ENCODE results near the gene SLC25A41.

Gene SLC25A41

DNA sequence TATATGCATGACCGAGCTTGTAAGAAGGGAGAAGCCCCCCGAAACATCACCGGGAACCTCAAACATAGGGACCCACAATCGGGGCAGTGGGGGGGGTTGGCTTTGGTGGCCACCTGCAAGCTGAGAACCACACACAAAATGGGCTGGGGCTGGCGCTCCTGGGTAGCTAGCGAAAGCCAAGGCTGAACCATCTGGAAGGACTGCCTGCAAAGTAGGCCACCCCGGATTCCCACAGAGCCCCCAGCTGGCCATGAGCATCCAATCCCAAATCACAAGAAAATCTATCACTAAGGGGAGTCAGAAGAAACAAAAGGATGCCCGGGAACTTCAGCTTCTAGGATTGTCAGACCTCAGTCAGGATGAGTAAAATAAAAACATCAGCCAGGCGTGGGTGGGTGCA is 55.1 kb downstream of the SLC25A41 start:
- Histone ChIP-seq H3K4me1 (ENCODE audit: insufficient read depth, low read length) (peaks cover 5% of the 10 kb centered on the region), H3K9me3 (ENCODE audit: low read length) (peaks cover 25% of the 10 kb centered on the region), H3K36me3 (ENCODE audit: insufficient read depth, low read length) (peaks cover 53% of the 10 kb centered on the region), H3K4me3 (ENCODE audit: low read length) (no peak overlapping the region), H2AFZ (ENCODE audit: low read depth, low read length) (no peak overlapping the region), H3K27me3 (ENCODE audit: insufficient read depth, low read length) (no peaks in the 10 kb centered on the region)

- H3K4me3 ChIP-seq (ENCODE audit: low read length) = no peak overlapping the region
- H3K36me3 ChIP-seq (ENCODE audit: insufficient read depth, low read length) = peaks cover 49% of the 10 kb centered on the region
- peaks cover 22% of the 10 kb centered on the region for H3K9me3 ChIP-seq (ENCODE audit: low read length)
- H2AFZ ChIP-seq (ENCODE audit: low read depth, low read length) = no peak overlapping the region
- H3K27me3 ChIP-seq (ENCODE audit: insufficient read depth, low read length) = no peaks in the 10 kb centered on the region
- H3K4me1 ChIP-seq (ENCODE audit: insufficient read depth, low read length) = peaks cover 5% of the 10 kb centered on the region
These were observed 55.5 kb downstream of the SLC25A41 start for GRCh38 chr19:6378041-6378440.

DNA sequence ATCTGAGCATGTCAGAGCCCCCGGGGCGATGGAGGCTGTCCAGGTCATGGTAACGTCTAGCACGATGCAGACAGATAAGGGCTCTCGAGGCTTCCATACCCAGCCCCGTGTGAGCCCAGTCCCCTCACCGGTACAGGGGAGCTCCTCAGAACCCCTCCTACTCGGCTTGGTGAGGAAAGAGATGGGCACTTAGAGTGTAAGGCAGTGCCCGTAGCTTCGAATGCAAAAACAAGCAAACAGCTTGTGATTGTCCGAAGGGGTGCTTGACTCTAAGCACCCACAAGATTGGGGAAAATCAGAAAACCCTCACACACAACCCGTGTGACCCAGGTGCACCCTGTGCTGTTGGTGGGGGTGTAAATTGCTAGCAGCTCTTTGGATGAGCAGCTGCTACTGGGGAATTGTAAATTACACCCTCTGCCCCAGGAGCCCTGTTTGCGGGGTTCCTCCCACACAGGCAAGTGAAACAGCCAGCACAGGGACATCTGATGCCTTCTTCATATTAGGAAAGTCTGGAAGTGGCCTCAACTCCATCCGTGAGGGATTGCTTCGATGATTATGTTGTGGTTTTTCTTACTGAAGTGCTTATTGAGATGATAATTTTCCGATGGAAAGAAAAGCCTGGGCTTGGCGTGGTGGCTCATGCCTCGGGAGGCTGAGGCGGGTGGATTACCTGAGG is 56.9 kb downstream of the SLC25A41 start:
- Histone ChIP-seq H3K4me3 (ENCODE audit: low read length) (no peak overlapping the region), H3K4me1 (ENCODE audit: insufficient read depth, low read length) (peaks cover 7% of the 10 kb centered on the region), H3K36me3 (ENCODE audit: insufficient read depth, low read length) (peaks cover 38% of the 10 kb centered on the region), H3K27me3 (ENCODE audit: insufficient read depth, low read length) (no peaks in the 10 kb centered on the region), H3K9me3 (ENCODE audit: low read length) (peaks cover 20% of the 10 kb centered on the region), H2AFZ (ENCODE audit: low read depth, low read length) (no peak overlapping the region)
